Urothelium cell line (cell line): ENCODE results near the gene TOR1A.
A peak's percentile ranks its signal among the peaks of the same experiment; 100 is the strongest.

Source experiments
- DNase-seq: peaks from one replicate; pipeline ENCODE4 v3.0.0; 2011; ENCODE audit warnings: low spot score, mixed read lengths
- FAIRE-seq: peaks from 2 replicates; lab custom pipeline; 2011; peaks lifted over from hg19 to GRCh38; lab: Jason Lieb, UNC

The TOR1A gene

GRCh38 chr9:129823935-129824601, at the start of gene TOR1A:
Gene TOR1A, minus strand, starts transcription at chr9:129824136. Its CDS starts 51 bp downstream, at chr9:129824085.
- peak; percentile 93 for DNase-seq
- no peak for FAIRE-seq

- FAIRE-seq = no peak
- no peak for DNase-seq
Observed at GRCh38 chr9:129871046-129871445, 47.1 kb upstream of the TOR1A start.

- no peak for FAIRE-seq
- no peak for DNase-seq
Observed at GRCh38 chr9:129869585-129870501, 45.9 kb upstream of the TOR1A start.

GRCh38 chr9:129868872-129869486, 45.0 kb upstream of the TOR1A start:
- DNase-seq = no peak
- no peak for FAIRE-seq

GRCh38 chr9:129868023-129868871, 44.3 kb upstream of the TOR1A start:
- FAIRE-seq = no peak
- no peak for DNase-seq

- DNase-seq (no peak), FAIRE-seq (no peak)
Observed at GRCh38 chr9:129867136-129868022, 43.4 kb upstream of the TOR1A start.

- FAIRE-seq = no peak
Observed at GRCh38 chr9:129866394-129867135, 42.6 kb upstream of the TOR1A start.

GRCh38 chr9:129865668-129866320, 41.9 kb upstream of the TOR1A start:
- no peak for FAIRE-seq

More at GRCh38 chr9:129866394-129867135, 42.6 kb upstream of the TOR1A start:
- no peak for DNase-seq

GRCh38 chr9:129864991-129865647, 41.2 kb upstream of the TOR1A start:
- no peak for DNase-seq
- no peak for FAIRE-seq

More at GRCh38 chr9:129865668-129866320, 41.9 kb upstream of the TOR1A start:
- no peak for DNase-seq

- no peak for FAIRE-seq
- DNase-seq = no peak
Observed at GRCh38 chr9:129863059-129863690, 39.2 kb upstream of the TOR1A start.

- DNase-seq (no peak), FAIRE-seq (no peak)
Observed at GRCh38 chr9:129861447-129861827, 37.5 kb upstream of the TOR1A start.

GRCh38 chr9:129860653-129861446, 36.9 kb upstream of the TOR1A start:
- FAIRE-seq (no peak), DNase-seq (no peak)

GRCh38 chr9:129858167-129858962, 34.4 kb upstream of the TOR1A start:
- no peak for FAIRE-seq
- no peak for DNase-seq

GRCh38 chr9:129857207-129857606, 33.3 kb upstream of the TOR1A start:
- no peak for DNase-seq
- no peak for FAIRE-seq

GRCh38 chr9:129854588-129855110, 30.7 kb upstream of the TOR1A start:
- no peak for FAIRE-seq
- no peak for DNase-seq

- no peak for DNase-seq
- no peak for FAIRE-seq
Observed at GRCh38 chr9:129853614-129854013, 29.7 kb upstream of the TOR1A start.
